Parathyroid adenoma (tissue), 2 donors: ENCODE results near the gene SHROOM3.

Source experiments
- H2AFZ ChIP-seq: fragments of 300-600 bp; sonication (generic); one replicate; pipeline ENCODE4 v1.7.0; 2017; ENCODE audit warnings: antibody characterized with exemption, mild to moderate bottlenecking
- H3K27ac ChIP-seq: fragments of 300-600 bp; sonication (generic); one replicate; pipeline ENCODE4 v1.7.0; 2017
- H3K27me3 ChIP-seq: fragments of 300-600 bp; sonication (generic); one replicate; pipeline ENCODE4 v1.7.0; 2017; ENCODE audit warnings: low read length; ENCODE audit not compliant: control insufficient read depth, insufficient read depth
- H3K36me3 ChIP-seq: fragments of 300-600 bp; sonication (generic); one replicate; pipeline ENCODE4 v1.7.0; 2017; ENCODE audit warnings: low read length; ENCODE audit not compliant: control insufficient read depth, insufficient read depth
- H3K4me1 ChIP-seq: fragments of 300-600 bp; sonication (generic); one replicate; pipeline ENCODE4 v1.7.0; 2017; ENCODE audit warnings: control low read depth
- H3K4me2 ChIP-seq: fragments of 300-600 bp; sonication (generic); one replicate; pipeline ENCODE4 v1.7.0; 2017; ENCODE audit warnings: low read length
- H3K4me3 ChIP-seq: fragments of 300-600 bp; sonication (generic); one replicate; pipeline ENCODE4 v1.7.0; 2017; ENCODE audit warnings: low read depth, low read length
- H3K79me2 ChIP-seq: fragments of 300-600 bp; sonication (generic); one replicate; pipeline ENCODE4 v1.7.0; 2017; ENCODE audit warnings: control low read depth
- H3K9ac ChIP-seq: fragments of 300-600 bp; sonication (generic); one replicate; pipeline ENCODE4 v1.7.0; 2017; ENCODE audit warnings: mild to moderate bottlenecking
- H3K9me3 ChIP-seq: fragments of 300-600 bp; sonication (generic); one replicate; pipeline ENCODE4 v1.7.0; 2017; ENCODE audit warnings: low read length; ENCODE audit not compliant: control insufficient read depth
- TF ChIP-seq, protein P1 (sequence below): fragments of 300-600 bp; sonication (generic); IDR thresholded peaks from one replicate; pipeline ENCODE4 v1.7.0; 2017; ENCODE audit warnings: antibody characterized with exemption, mild to moderate bottlenecking
- donor health status: primary hyperparathyroidism.

SHROOM3 gene

DNA sequence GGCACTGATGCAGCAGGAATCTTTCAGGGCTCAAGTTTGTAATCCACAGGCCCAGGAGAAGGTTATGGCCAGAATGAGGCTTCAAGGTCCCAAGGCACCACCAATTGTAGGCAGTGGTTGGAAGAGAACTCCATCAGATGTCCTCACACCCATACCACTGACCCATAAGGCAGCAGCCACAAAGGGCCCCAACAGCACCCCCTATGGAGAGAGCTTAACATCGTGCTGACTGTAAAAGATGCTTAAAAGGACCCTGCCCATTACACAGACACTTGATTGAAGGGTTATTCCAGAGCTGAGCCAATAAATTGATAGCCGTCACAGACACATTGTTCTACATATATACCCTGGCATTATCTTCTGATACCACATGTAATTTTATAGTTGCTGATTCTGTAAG is 349.2 kb downstream of the SHROOM3 start:
- Histone ChIP-seq H3K4me2 (no peak overlapping the region), H3K36me3 (no peaks in the 10 kb centered on the region), H3K4me3 (no peak overlapping the region), H3K27ac (no peak overlapping the region), H3K4me1 (no peaks in the 10 kb centered on the region), H3K27me3 (no peaks in the 10 kb centered on the region), H3K9me3 (no peaks in the 10 kb centered on the region), H2AFZ (no peak overlapping the region), H3K9ac (no peak overlapping the region), H3K79me2 (no peaks in the 10 kb centered on the region)
- TF ChIP-seq, protein P1, sequence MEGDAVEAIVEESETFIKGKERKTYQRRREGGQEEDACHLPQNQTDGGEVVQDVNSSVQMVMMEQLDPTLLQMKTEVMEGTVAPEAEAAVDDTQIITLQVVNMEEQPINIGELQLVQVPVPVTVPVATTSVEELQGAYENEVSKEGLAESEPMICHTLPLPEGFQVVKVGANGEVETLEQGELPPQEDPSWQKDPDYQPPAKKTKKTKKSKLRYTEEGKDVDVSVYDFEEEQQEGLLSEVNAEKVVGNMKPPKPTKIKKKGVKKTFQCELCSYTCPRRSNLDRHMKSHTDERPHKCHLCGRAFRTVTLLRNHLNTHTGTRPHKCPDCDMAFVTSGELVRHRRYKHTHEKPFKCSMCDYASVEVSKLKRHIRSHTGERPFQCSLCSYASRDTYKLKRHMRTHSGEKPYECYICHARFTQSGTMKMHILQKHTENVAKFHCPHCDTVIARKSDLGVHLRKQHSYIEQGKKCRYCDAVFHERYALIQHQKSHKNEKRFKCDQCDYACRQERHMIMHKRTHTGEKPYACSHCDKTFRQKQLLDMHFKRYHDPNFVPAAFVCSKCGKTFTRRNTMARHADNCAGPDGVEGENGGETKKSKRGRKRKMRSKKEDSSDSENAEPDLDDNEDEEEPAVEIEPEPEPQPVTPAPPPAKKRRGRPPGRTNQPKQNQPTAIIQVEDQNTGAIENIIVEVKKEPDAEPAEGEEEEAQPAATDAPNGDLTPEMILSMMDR = no peak

- H3K36me3 ChIP-seq = no peaks in the 10 kb centered on the region
- H3K27me3 ChIP-seq = no peaks in the 10 kb centered on the region
- H3K4me3 ChIP-seq = no peak overlapping the region
- no peak overlapping the region for H3K27ac ChIP-seq
- no peaks in the 10 kb centered on the region for H3K9me3 ChIP-seq
- H2AFZ ChIP-seq = no peak overlapping the region
- no peaks in the 10 kb centered on the region for H3K4me1 ChIP-seq
- no peak overlapping the region for H3K4me2 ChIP-seq
- no peak overlapping the region for H3K9ac ChIP-seq
- no peaks in the 10 kb centered on the region for H3K79me2 ChIP-seq
- TF ChIP-seq, protein P1 = no peak
Measured at GRCh38 chr4:76787898-76788297, 352.9 kb downstream of the SHROOM3 start.

- no peak overlapping the region for H3K27ac ChIP-seq
- no peak overlapping the region for H2AFZ ChIP-seq
- H3K9ac ChIP-seq = no peak overlapping the region
- TF ChIP-seq, protein P1 = no peak
- no peaks in the 10 kb centered on the region for H3K36me3 ChIP-seq
- no peak overlapping the region for H3K4me2 ChIP-seq
- no peaks in the 10 kb centered on the region for H3K79me2 ChIP-seq
- no peaks in the 10 kb centered on the region for H3K4me1 ChIP-seq
- H3K27me3 ChIP-seq = no peaks in the 10 kb centered on the region
- no peak overlapping the region for H3K4me3 ChIP-seq
- no peaks in the 10 kb centered on the region for H3K9me3 ChIP-seq
Measured at GRCh38 chr4:76790377-76790776, 355.3 kb downstream of the SHROOM3 start.

- H3K4me3 ChIP-seq = no peak overlapping the region
- TF ChIP-seq, protein P1 = no peak
- no peaks in the 10 kb centered on the region for H3K9me3 ChIP-seq
- no peak overlapping the region for H3K9ac ChIP-seq
- H3K4me2 ChIP-seq = no peak overlapping the region
- no peak overlapping the region for H2AFZ ChIP-seq
- H3K36me3 ChIP-seq = no peaks in the 10 kb centered on the region
- H3K27ac ChIP-seq = no peak overlapping the region
- H3K4me1 ChIP-seq = no peaks in the 10 kb centered on the region
- no peaks in the 10 kb centered on the region for H3K79me2 ChIP-seq
- H3K27me3 ChIP-seq = no peaks in the 10 kb centered on the region
Measured at GRCh38 chr4:76791479-76791878, 356.4 kb downstream of the SHROOM3 start.

DNA sequence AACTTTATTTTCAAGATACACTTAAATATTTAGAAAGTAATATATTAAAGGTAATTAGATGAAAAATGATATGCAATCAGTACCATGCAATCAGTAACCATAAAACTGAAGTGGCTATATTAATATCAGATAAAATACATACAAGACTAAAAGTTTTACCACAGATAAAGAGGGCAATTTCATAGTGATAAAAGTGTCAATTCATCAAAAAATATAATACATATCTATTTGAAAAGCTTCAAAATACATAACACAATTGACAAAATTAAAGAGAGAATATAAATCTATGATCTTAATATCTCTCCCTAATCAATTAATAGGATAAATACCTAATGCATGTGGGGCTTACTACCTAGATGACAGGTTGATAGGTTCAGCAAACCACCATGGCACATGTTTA is 357.4 kb downstream of the SHROOM3 start:
- H3K27me3 ChIP-seq = no peaks in the 10 kb centered on the region
- H3K36me3 ChIP-seq = no peaks in the 10 kb centered on the region
- no peak overlapping the region for H3K9ac ChIP-seq
- H3K27ac ChIP-seq = no peak overlapping the region
- no peaks in the 10 kb centered on the region for H3K9me3 ChIP-seq
- no peak overlapping the region for H2AFZ ChIP-seq
- H3K79me2 ChIP-seq = no peaks in the 10 kb centered on the region
- H3K4me2 ChIP-seq = no peak overlapping the region
- TF ChIP-seq, protein P1 = no peak
- no peak overlapping the region for H3K4me3 ChIP-seq
- no peaks in the 10 kb centered on the region for H3K4me1 ChIP-seq
